Fibroblast of villous mesenchyme (primary cell): ENCODE measurements around the gene MAP4K4. TPM values are rescaled to one million over a fixed set of nuclear protein-coding genes. Genes with fewer than 3 reads are reported as not detected.
"Not testable (repeated sequence)": the region's sequence is repeated elsewhere in the genome, so short reads cannot be mapped to it uniquely, and the experiment has no call there.

Experiments
- DNase-seq: peaks from one replicate; pipeline ENCODE4 v3.0.0-alpha.2; 2010; ENCODE audit warnings: low read depth
- H3K4me3 ChIP-seq: 2 replicates; pipeline ENCODE4 v1.5.1; 2011; ENCODE audit warnings: low read depth, mild to moderate bottlenecking, low read length
- total RNA-seq: library from RNA; depleted of rRNA; stranded (reverse); fragments of >200 nt; gene quantifications from 2 replicates; pipeline ENCODE4 v1.2.3, GENCODE V29; 2012
- TF ChIP-seq, protein P1 (sequence below): IDR thresholded peaks from 2 replicates; pipeline ENCODE4 v1.5.1; 2012; ENCODE audit warnings: low read depth, mild to moderate bottlenecking, low read length; ENCODE audit not compliant: insufficient read depth

MAP4K4 gene
- total RNA-seq, 1 donor, result 95.0 TPM

DNA sequence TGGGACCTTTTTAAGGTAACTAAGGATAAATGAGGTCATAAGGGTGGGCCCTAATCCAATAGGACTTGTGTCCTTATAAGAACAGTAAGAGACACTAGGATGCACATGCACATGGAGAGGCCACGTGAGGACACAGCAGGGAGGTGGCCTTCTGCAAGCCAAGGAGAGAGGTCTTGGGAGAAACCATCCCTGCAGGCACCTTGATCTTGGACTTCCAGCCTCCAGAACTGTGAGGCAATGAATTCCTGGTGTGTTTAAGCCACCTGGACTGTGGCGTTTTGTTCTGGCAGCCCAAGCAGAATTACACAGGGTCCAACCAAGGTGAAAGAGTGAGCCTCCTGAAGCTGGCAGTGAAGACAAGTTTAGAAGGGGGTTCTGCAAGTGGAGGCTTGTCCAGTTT lies 204.7 kb downstream of the MAP4K4 start:
- no peak for DNase-seq
- TF ChIP-seq, protein P1, sequence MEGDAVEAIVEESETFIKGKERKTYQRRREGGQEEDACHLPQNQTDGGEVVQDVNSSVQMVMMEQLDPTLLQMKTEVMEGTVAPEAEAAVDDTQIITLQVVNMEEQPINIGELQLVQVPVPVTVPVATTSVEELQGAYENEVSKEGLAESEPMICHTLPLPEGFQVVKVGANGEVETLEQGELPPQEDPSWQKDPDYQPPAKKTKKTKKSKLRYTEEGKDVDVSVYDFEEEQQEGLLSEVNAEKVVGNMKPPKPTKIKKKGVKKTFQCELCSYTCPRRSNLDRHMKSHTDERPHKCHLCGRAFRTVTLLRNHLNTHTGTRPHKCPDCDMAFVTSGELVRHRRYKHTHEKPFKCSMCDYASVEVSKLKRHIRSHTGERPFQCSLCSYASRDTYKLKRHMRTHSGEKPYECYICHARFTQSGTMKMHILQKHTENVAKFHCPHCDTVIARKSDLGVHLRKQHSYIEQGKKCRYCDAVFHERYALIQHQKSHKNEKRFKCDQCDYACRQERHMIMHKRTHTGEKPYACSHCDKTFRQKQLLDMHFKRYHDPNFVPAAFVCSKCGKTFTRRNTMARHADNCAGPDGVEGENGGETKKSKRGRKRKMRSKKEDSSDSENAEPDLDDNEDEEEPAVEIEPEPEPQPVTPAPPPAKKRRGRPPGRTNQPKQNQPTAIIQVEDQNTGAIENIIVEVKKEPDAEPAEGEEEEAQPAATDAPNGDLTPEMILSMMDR, result no peak
- no peak overlapping the region for H3K4me3 ChIP-seq

DNA sequence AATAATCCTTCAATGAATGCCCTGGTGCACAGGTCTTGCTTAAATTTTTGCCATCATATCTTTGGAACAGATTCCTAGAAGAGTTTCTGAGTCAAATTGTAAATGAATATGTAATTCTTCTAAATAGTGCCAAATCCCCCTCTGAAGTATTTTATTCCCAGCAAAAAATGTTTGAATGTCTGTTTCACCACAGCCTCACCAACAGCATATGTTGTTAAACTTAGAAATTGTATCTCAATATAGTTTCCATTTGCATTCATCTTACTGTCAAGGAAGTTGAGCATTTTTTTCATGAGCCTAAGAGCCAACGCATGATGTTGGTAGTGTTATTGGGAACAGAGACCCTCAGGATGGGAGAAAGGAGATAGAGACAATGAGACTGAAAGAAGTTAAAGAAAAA lies 207.4 kb downstream of the MAP4K4 start:
- TF ChIP-seq, protein P1, result no peak
- H3K4me3 ChIP-seq, result no peak overlapping the region
- DNase-seq, result no peak

DNA sequence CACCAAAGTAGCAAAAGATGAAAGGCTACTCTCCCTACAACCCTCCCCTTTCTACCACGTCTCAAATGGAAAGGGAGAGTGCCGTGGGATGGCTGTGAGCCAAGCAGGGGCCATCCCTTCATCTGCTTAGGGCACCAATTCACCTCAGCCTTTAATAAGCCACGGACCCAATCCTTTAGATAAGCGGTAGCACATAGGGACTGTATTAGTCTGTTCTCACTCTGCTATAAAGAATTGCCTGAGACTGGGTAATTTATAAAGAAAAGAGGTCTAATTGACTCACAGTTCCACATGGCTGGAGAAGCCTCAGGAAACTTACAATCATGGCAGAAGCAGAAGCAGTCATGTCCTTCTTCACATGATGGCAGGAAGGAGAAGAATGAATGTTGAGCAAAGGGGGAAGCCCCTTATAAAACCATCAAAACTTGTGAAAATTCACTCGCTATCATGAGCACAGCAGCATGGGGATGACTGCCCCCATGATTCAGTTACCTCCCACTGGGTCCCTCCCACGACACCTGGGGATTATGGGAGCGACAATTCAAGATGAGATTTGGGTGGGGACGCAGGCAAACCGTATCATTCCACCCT lies 208.3 kb downstream of the MAP4K4 start:
- no peak for DNase-seq
- H3K4me3 ChIP-seq, result no peak overlapping the region
- TF ChIP-seq, protein P1, result no peak

DNA sequence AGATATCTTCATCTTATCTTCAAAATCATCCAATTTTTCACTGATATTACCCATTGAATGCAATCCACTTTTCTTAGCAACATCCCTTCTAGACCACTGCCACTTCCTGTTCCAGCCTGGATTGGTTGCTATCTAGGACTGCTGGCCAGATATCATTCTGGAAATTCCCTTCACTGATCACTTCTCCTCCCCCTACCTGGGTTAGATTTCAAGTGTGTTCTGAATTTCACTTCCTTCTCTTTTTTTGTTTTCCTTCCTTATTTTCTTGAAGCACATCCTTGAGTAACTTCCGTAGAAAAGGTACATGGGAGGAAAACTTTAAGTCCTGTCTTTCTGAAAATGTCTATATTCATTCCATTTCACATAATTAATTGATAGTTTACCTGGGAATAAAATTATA lies 212.3 kb downstream of the MAP4K4 start:
- TF ChIP-seq, protein P1, result no peak
- no peak overlapping the region for H3K4me3 ChIP-seq
- no peak for DNase-seq

DNA sequence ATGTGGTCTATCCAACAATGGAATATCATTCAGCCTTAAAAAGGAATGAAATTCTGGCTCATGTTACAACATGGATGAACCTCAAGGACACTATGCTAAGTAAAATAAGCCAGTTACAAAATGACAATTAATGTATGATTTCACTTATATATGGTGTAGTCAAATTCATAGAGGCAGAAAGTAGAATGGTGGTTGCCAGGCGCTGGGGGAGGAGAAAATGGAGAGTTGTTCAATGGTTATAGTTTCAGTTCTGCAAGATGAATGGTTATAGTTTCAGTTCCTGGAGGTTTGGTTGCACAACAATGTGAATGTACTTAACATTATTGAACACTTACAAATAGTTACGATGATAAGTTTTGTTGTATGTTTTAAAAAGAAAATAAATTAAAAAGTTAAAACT lies 215.0 kb downstream of the MAP4K4 start:
- no peak for DNase-seq
- TF ChIP-seq, protein P1, result no peak
- no peak overlapping the region for H3K4me3 ChIP-seq

DNA sequence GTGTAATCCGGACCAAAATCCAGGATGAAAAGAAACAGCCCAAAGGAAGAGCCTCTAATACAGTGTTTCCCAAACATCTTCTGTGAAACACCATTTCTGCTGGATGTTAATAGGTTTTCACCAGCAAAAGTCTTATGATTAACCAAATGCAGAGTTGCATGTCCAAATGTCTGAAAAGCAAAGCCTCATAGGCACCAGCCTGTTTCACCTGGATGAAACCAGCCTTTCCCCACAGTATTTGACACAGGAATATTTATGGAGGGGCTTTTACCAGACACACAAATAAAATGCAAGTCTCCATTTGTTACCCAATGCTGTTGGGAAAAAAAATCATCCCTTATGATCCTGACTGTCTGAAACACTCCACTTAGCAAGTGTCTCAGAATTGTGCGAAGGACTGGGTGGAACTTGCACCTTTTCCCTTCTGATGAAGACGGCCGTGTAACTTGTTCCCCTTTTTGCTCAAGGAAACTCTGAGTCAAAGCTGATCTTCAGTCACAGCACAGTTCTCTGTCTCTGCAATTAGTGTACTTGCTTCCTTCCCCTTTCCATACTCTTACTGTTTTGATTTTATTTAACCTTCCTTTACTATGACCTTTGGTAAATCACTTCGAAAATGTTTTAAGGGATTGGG lies 223.9 kb downstream of the MAP4K4 start:
- H3K4me3 ChIP-seq, result no peak overlapping the region
- no peak for DNase-seq
- TF ChIP-seq, protein P1, result no peak

DNA sequence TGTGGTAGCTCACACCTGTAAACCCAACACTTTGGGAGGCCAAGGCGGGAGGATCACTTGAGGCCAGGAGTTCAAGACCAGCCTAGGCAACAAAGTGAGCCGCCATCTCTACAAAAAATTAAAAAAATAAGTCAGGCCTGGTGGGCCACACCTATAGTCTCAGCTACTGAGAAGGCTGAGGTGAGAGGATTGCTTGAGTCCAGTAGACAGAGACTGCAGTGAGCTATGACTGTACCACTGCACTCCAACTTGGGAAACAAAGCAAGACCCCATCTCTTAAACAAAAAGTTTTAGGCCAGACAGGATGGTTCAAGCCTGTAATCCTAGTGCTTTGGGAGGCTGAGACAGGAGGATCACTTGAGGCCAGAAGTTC lies 224.4 kb downstream of the MAP4K4 start:
- H3K4me3 ChIP-seq, result no peak overlapping the region
- TF ChIP-seq, protein P1, result no peak
- DNase-seq, result no peak

DNA sequence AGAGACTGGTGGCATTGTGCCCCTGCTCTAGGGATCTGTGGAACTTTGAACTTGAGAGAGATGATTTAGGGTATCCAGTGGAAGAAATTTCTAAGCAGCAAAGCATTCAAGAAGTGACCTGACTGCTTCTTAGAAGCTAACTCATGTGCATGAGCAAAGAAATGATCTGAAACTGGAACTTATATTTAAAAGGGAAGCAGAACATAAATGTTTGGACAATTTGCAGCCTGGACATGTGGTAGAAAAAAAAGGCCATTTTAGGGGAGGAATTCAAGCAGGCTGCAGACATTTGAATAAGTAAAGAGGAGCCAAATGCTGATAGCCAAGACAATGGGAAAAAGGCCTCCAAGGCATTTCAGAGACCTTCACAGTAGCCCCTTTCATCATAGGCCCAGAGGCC lies 226.8 kb downstream of the MAP4K4 start:
- DNase-seq, H3K4me3 ChIP-seq: not testable (repeated sequence)
